MV-4-11 (cell line): ENCODE measurements around the gene MAP6.
"Not testable (repeated sequence)": the region's sequence is repeated elsewhere in the genome, so short reads cannot be mapped to it uniquely, and the experiment has no call there.

Experiments
- DNase-seq: peaks from one replicate; lab custom pipeline; 2025; lab: John Stamatoyannopoulos, UW

MAP6 gene

GRCh38 chr11:75668451-75669297, at the start of gene MAP6:
TSS of gene MAP6 (minus strand) at chr11:75669038. CDS start at chr11:75668369, 669 bp downstream.
- no peak for DNase-seq

GRCh38 chr11:75717608-75718418, 49.0 kb upstream of the MAP6 start, which contains the start of gene MOGAT2:
TSS of gene MOGAT2 (plus strand) at chr11:75717838. CDS start at chr11:75717889, 51 bp downstream.
- no peak for DNase-seq

- DNase-seq: no peak
These were observed 47.8 kb upstream of the MAP6 start for GRCh38 chr11:75716659-75717058.

- DNase-seq: no peak
These were observed 46.9 kb upstream of the MAP6 start for GRCh38 chr11:75715688-75716087.

GRCh38 chr11:75714211-75714610, 45.4 kb upstream of the MAP6 start:
- no peak for DNase-seq

GRCh38 chr11:75706260-75706729, 37.5 kb upstream of the MAP6 start:
- DNase-seq: peak; percentile 51

- DNase-seq: no peak
These were observed 36.7 kb upstream of the MAP6 start for GRCh38 chr11:75705541-75705940.

- no peak for DNase-seq
These were observed 34.9 kb upstream of the MAP6 start for GRCh38 chr11:75703695-75704237.

- no peak for DNase-seq
These were observed 32.1 kb upstream of the MAP6 start for GRCh38 chr11:75700940-75701339.

GRCh38 chr11:75697906-75698581, 29.2 kb upstream of the MAP6 start:
- DNase-seq: no peak

GRCh38 chr11:75691804-75692203, 23.0 kb upstream of the MAP6 start:
- DNase-seq: no peak

GRCh38 chr11:75689863-75690609, 21.2 kb upstream of the MAP6 start:
- DNase-seq: peak; percentile 57

GRCh38 chr11:75683856-75684255, 15.0 kb upstream of the MAP6 start:
- DNase-seq: not testable (repeated sequence)

GRCh38 chr11:75679566-75679965, 10.7 kb upstream of the MAP6 start:
- DNase-seq: no peak

GRCh38 chr11:75678620-75679259, 9.9 kb upstream of the MAP6 start:
- DNase-seq: no peak

GRCh38 chr11:75677909-75678308, 9.1 kb upstream of the MAP6 start:
- DNase-seq: no peak

- no peak for DNase-seq
These were observed 8.4 kb upstream of the MAP6 start for GRCh38 chr11:75677275-75677674.

GRCh38 chr11:75673977-75674582, 5.2 kb upstream of the MAP6 start:
- peak; percentile 65 for DNase-seq

GRCh38 chr11:75667831-75668450, 897 bp downstream of the MAP6 start:
- no peak for DNase-seq
